Measurements from ENCODE around the gene CCDC157. TPM values are rescaled to one million over a fixed set of nuclear protein-coding genes. Genes with fewer than 3 reads are reported as not detected.

CCDC157 gene
- total and polyA plus RNA-seq, 9 of the 15 experiments (the other 6 are each of a cell fraction or from before 2014, with no cell fraction given) = 0.04 to 1.3 (median 0.68) TPM

DNA sequence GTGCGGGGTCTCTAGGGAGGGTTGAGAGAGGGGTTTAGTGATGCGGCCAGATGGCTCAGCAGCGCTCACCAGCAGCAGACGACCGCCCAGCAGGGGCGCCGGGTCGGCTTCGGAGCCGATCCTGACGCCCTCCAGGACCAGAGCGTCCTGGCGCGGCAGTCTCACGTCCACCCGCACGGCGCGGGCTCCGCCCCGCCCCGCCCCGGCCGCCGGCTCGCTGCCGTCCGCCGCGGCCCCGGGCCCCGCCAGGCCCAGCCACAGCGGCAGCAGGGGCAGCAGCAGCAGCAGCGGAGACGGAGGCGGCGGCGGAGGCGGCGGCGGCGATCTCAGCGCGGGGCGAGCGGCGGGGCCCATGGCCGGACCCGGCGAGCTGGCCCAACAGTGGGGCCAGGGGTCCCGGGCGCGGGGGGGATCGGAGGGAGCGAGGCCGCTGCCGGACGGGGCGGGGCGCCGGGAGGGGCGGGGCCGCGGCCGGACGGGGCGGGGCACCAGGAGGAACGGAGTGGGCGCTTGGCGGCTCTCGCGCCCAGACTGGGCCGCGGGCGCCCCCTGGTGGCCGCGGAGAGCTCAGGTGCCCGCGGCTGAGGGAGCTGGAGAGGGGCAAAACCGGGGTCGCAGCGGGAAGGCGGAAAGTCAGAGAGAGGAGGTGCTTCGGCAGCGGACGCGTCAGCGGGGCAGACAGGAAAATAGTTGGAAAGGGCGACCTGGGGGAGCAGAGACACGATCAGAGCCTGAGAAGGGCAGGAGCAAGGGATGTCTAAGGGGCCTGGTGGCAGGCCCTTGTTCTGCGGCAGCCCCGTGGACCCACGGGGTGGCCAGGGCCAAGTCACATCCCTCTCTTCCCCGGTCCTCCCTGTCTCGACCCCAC lies 30.4 kb downstream of the CCDC157 start, which contains the start of gene RNF215 (continued):
- no peak for TF ChIP-seq MGA (IDR thresholded peaks at IDR 0.05)
- no peak for TF ChIP-seq ZNF431 (CRISPR knock-in tag; IDR thresholded peaks at IDR 0.05)
- no peak for TF ChIP-seq NFE2 (IDR thresholded peaks at IDR 0.05; ENCODE audit: low read depth)
- TF ChIP-seq LARP7 (IDR thresholded peaks at IDR 0.05) = no peak
- TF ChIP-seq SMC3 (conservative IDR thresholded peaks at IDR 0.05; ENCODE audit: insufficient read depth, low read depth, low read length) = peak; percentile 81
- TF ChIP-seq ZNF444 (CRISPR knock-in tag; IDR thresholded peaks at IDR 0.05) = no peak
- TF ChIP-seq ZBTB26 (CRISPR knock-in tag; IDR thresholded peaks at IDR 0.05) = no peak
- TF ChIP-seq ARHGAP35 (IDR thresholded peaks at IDR 0.05; ENCODE audit: partially characterized antibody) = no peak
- TF ChIP-seq GATAD2B (IDR thresholded peaks at IDR 0.05; ENCODE audit: borderline replicate concordance) = no peak; the same call in 1 of the 2 replicates
- no peak for TF ChIP-seq ZNF12 (CRISPR knock-in tag; IDR thresholded peaks at IDR 0.05)
- no peak for TF ChIP-seq PCBP2 (IDR thresholded peaks at IDR 0.05; ENCODE audit: low read depth, low read length, poor library complexity, severe bottlenecking)
- TF ChIP-seq STAG1 (CRISPR knock-in tag; IDR thresholded peaks at IDR 0.05; ENCODE audit: borderline replicate concordance) = peak; percentile 43; the same call in 1 of the 2 replicates
- TF ChIP-seq CEBPG (CRISPR knock-in tag; IDR thresholded peaks at IDR 0.05) = no peak
- no peak for TF ChIP-seq CEBPG (tag; conservative IDR thresholded peaks at IDR 0.05 in 1 of 2, IDR thresholded peaks at IDR 0.05 in 1 of 2)
- TF ChIP-seq RHOXF2B (CRISPR knock-in tag; conservative IDR thresholded peaks at IDR 0.05) = no peak
- peak; percentile 44; the same call in 1 of the 2 replicates for TF ChIP-seq PHF8 (IDR thresholded peaks at IDR 0.05; ENCODE audit: borderline replicate concordance, low read length)
